Measurements from ENCODE around the gene GGTLC1. TPM values are rescaled to one million over a fixed set of nuclear protein-coding genes. Genes with fewer than 3 reads are reported as not detected.
"Not testable (repeated sequence)": the region's sequence is repeated elsewhere in the genome, so short reads cannot be mapped to it uniquely, and the experiment has no call there.

GGTLC1 gene
- total RNA-seq, result not detected in 2 replicates

DNA sequence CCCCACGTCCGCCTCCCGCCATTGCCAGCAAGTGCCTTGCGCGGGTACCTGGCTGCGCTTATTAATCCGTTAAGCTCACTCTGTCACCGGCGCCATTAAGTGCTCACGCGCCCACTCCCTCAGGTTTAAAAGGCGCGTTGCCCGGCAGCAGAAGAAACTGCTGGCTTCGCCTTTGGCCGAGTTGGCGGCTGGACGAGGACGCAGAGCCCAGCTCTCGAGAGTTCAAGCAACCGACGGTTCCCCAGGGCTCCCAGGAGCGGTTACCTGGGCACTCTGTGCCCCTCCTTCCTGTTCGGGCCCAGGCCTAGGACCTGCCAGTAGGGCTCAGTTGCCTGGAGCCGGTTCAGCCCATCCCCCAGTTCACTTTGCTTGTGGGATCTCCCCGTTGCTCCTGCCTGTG lies at the start of gene GGTLC1:
Gene GGTLC1 (minus strand): TSS at position 219 of the 400 bp plus-strand sequence. CDS start 2,168 bp downstream, outside the sequence.
- no peak for DNase-seq (ENCODE audit: low read depth, low spot score)

DNA sequence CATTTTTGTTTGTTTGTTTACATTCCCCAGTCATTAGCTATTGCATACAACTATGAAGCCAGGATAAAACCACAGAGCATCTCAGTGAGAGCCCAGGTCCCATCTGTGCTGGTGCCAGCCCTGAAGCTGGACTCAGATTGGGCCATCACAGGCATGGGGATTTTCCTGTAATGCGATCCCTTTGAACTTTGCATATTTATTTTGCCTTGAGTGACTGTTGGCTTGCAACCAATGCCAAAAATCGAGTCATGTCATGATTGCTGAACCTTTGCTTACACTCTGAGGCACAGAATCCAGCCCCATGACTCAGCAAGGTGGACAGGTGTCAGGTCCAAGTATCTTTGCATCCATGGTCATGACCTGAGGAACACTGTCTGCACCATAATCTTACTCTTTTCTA lies 46.2 kb upstream of the GGTLC1 start:
- DNase-seq (ENCODE audit: low read depth, low spot score), result no peak

DNA sequence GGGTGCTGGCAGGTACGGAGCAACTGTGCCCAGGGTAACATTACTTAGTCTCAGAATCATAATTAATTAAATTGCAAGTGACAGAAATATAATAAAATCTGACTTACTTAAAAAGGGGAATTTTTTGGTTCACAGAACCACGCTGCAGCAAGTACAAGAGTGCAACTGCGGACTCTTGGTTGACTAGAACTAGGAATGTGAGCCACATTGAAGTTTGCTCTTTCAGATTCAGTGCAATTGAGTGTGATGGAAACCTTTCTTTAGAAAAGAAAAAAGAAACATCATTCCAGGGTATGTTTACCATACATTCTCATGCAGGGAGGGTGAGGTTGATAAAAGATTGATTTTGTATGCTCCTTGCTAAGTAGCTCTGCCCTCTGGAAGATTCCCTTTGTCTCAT lies 45.0 kb upstream of the GGTLC1 start:
- no peak for DNase-seq (ENCODE audit: low read depth, low spot score)

DNA sequence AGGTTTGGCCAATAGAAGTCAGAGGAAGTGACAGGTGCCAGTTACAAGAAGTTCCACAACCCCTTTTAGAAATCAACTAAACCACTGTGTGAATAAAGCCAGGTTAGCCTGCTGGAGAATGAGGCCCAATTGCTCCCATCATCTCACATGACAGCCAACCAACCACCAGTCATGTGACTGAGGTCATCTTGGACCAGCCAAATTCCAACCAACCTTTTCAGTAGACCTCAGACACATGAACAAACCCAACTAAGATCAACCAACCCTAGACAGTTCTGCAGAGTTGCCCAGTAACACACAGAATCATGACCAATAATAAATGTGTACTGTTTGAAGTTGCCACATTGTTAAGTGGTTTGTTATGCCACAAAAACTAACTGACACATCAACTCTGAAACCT lies 44.6 kb upstream of the GGTLC1 start:
- no peak for DNase-seq (ENCODE audit: low read depth, low spot score)

DNA sequence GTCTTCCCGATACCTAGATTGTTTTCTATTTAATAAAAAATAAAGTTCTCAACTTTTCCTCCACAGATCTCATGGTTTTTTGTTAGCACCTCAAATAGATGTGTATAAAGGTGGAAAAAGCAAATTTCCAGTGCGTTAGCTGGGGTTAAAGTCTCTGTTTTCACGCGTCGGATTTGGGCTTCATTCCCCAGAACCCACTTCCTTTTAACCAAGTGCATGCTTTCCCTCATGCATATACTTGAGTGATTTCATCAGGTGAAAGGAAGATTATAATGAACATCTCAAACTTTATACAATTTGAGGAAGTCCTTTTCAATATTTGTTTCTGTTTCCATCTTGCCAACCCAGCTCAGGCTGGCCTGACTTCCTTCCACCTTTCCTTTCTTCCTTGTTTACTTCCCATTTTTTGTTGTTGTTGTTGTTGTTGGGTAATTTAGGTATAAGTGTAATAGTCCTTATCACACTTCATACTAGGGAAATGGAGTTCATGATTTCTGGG lies 43.9 kb upstream of the GGTLC1 start:
- DNase-seq (ENCODE audit: low read depth, low spot score), result no peak

DNA sequence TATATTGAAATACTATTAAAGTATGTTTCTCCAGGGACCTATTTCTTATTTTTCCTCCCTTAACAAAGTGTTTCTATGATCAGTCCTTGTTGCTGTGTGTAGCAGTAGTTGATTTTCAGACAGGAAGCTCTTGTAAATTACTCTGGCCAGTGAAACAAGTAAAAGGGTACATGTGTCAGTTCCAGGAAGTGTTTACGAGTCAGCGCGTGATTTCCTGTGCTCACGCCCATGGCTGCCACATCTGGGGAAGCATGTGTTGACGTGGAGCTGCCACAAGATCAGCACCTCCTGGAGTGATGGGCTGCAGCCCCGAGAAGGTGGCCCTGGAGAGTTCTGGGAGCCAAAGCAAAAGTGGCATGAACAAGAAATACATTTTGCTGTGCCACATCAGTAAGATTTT lies 38.6 kb upstream of the GGTLC1 start:
- DNase-seq (ENCODE audit: low read depth, low spot score), result peak; percentile 88

DNA sequence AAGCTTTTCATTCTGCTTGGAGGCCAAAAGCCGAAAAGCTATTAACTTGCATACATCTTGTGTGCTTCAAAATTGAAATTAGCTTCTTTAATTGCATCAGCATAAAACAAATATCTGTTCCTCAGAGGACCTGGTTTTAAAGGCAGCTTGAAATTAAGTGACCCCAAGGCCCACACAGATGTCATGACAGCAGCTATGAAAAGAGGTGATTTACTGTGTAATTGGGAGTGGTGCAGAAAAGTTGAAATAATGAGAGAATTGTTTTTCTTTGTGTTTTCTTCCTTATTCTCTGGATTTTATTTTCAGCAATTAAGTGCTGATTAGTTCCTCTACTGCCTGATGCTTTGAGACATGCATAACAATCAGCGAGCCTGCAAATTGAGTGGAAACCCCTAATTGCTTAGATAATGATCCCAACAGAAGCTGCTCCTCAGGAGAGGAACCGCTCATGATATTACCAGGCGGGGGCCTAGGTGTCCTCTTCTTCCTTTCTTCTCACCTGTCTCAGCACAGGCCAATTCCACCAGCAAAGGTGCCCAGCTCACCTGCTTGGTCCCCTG lies 34.1 kb upstream of the GGTLC1 start:
- DNase-seq (ENCODE audit: low read depth, low spot score), result no peak

DNA sequence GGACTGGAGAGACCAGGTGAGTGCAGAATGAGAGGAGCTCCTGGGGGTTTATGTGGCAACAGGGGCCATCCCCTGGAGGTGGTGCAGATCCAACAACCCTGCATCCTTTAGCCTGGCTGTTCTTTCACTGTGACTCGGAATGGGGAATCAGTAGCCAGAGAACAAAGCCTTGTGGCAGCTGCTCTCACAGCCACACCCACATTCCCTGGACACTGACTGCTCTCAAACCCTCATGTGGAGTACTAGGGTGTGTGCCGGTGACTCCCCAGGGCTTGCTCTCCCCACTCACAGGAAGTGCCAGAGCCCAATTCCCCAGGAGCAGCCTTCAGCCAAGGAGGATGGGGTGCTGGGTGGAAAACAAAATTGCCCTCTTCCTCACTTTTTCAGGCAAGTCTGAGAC lies 30.2 kb upstream of the GGTLC1 start:
- no peak for DNase-seq (ENCODE audit: low read depth, low spot score)

DNA sequence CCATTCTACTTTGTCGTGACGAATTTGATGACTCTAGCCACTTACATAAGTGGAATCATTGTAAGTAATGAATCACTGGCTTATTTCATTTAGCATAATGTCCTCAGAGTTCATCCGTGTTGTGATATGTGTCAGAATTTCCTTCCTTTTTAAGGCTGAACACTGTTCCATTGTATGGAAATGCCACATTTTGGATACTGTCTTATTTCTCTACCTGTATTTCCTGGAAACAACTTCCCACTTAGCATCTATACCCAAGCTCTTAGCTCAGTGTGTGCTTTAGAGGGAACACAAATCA lies 28.8 kb upstream of the GGTLC1 start:
- DNase-seq (ENCODE audit: low read depth, low spot score), result peak; percentile 27

DNA sequence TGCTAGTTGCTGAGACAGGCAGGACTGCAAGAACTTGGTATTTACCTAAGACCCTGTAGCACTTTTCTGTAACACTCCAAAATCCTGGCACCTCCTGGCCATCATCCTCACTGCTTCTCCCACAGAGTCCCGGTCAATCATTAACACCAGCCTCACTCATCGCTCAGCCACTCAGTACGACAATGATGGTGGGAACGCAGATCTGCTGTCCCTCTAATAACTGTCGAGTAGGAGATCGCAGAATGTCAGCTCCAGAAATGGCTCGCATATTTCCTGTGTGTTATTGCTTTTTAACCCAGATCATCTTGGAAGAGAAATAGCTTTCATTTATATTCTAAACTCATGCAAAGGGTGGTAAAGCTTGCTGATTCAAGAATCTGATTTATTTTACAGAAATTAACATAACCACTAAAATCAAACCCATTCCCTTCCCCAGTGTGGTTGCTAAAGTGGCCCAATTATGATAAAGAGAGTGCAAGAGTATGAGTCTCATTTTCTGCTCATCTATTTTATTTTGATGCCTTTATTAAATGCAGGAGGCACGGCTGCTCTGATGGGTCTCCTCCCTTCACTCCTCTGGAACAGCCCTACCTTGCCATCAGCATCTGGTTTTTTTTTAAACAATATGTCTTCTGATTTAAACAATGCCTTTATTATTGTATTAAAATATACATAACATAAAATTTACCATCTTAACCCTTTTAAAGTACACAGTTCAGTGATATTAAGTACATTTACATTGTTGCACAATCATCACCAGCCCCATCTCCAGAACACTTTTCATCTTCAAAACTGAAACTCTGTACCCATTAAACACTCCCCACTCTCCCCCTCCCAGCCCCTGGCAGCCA lies 28.3 kb upstream of the GGTLC1 start:
- no peak for DNase-seq (ENCODE audit: low read depth, low spot score)

DNA sequence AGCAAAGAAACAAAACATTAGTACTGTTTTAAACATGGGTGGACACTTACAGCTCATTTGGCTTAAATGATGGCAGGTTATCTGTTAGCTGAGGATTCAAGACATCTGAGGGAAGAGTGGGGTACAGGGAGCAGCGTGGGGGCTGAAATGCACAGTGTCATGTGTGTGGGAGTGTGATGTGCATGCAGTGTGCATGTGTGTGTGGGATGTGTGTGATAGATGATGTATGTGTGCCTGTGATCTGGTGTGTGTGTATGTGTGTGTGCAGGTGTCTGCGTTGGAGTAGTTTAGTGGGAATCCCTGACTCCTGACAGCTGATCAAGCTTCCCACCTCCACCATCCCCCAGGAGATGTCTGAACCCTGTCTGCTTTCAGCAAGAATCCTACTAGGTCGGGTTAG lies 25.4 kb upstream of the GGTLC1 start:
- no peak for DNase-seq (ENCODE audit: low read depth, low spot score)

DNA sequence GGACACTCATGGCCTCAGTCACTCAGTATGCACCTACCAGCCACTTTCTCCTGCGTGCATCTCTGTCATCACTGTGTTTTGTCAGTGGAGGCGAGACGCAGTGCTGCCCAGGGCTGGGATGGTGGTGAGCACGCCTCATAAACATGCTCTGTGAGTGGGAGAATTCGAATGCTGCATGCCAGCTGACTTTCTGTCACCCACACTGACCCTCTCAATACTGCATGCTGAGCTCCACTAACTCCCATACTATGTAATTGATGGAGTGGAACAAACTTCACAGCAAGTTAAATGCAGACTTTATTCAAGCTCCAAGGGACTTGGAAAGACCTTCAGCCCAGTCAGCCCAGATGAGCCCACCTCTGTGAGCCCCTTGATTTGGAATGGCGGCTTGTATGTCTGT lies 22.7 kb upstream of the GGTLC1 start:
- no peak for DNase-seq (ENCODE audit: low read depth, low spot score)

DNA sequence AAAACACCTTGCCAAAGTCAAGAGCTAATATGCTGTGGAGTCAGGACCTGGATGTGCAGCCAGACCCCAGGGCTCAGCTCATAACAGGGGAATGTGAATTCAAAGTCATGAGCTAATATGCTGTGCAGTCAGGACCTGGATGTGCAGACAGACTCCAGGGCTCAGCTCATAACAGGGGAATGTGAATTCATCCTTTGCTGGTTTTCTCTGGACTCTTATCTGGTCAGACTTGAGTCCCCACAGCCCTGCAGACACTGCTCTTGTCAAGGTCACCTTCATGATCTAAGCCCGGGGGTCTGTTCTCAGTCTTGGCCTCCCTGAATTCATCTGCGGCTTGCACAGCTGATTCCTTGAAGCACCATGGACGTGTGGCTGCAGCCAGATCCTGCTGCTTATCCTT lies 19.2 kb upstream of the GGTLC1 start:
- DNase-seq (ENCODE audit: low read depth, low spot score), result no peak

DNA sequence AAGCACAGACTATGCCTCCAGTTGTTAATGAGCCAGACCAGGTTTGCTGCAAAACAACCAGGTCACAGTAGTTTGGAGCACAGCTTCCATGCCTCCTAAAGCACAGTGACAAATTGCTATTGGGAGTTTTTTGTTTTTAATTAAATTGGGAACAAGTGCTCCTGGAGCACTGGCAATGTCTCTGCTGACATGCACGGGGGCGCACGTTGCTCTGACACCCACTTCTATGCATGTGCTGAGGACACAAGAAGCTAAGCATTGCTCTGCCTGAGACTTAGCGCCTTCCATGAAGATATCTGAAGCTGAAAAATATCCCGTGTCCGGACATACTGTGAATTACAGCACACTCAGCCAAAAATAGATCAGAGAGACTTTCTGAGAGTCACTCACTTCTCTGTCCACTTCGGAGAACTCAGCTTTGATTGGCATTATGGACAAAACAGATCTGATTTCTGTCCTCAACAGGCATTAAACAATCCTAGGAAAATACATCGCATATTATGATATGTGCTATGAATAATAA lies 18.6 kb upstream of the GGTLC1 start:
- no peak for DNase-seq (ENCODE audit: low read depth, low spot score)

DNA sequence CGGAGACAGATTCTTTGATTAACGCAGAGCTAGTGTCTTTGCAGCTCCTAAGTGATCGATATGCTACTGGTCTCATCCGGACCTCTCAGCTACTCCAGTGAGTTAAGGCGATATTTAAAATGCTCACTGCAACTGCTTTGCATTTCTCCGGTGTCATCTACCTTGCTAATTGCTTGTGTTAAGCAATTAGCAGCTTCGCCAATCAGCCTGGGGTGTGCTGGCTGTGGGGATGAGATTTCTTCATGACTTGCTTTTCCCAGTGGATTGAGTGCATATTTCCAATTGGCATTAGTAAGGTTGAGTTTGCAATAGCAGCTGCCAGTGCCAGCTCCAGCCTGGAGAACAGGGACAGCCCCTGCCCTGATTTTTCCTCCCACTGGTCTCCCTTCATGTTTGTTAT lies 18.0 kb upstream of the GGTLC1 start:
- DNase-seq (ENCODE audit: low read depth, low spot score), result no peak

DNA sequence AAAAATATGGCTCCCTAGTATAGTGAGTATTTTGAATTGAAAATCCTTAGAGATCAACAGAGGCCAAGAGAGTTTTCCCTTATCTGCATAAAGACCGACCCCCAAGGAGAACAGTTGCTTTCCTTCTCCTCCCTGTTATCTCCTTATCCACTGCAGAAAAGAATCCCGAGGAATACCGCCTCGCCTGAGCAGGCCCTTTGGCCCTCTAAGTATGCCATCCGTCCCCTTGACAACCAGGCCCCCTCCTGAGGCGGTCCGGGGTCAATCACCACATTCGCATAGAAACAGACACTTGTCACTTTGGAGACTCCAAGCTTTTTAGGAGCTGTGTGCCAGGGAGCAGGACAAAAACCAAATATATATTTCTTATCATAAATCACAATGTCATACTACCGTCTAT lies 15.9 kb upstream of the GGTLC1 start:
- DNase-seq (ENCODE audit: low read depth, low spot score), result no peak

DNA sequence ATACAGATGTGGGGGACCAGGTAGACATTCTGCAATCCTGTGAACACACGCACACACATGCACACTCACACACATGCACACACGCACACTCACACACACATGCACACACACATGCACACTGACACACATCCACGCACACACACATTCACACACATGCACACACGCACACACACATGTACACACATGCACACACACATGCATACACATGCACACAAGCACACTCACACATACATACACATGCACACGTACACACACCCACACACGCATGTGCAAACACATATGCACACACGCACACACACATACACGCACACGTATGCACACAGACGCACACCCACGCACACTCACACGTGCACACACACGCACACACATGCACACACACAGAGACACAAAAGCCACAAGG lies 14.3 kb upstream of the GGTLC1 start:
- DNase-seq (ENCODE audit: low read depth, low spot score), result no peak

DNA sequence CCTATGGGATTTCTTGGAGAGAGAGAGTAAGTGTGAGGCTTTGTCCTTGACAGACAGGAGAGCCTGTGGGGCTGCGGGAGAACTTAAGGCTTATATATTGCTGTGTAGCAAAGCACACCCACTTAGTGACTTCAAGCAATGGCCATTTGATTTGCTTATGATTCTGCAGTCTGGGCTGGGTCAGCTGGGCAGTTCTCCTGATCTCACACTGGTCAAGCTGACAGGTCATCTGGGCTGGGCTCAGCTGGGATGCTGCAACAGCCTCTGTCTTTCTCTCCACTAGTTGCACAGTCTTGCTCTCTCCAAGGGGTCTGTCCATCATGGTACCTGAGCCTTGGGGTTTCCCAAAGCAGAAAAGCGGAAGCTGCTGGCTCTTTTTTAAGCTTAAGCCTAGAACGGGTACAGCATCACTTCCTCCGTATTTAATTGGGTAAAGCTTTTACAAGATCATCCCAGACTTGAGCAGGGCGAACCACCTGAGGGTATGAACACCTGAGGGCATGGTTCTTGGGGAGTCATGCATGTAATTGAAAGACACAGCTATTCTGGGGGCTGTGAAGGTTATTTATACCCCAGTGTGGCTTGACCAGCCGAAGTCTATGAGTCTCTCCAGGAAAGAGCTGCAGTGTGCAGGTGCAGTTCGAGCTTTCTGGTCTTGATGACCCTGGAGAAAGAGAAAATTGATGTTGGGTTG lies 13.3 kb upstream of the GGTLC1 start:
- DNase-seq (ENCODE audit: low read depth, low spot score), result no peak

DNA sequence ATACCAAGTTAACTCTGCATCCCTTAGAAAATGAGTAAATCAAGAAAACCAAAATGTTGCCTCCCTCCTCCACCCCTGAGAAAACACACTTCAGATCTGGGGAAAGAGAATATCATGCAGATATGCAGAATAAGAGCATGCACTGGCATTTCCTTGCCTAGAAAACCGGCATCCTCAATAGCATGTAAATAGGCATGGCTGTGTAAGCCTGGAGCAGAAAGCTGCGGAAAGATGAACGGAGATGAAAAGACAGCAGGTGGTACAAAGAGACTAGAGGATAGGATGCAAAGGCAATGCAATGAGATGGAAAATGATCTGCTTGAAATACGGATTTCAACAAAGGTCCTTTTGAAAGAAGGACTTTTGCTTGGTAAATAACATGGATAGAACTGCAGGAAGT lies 10.3 kb upstream of the GGTLC1 start:
- no peak for DNase-seq (ENCODE audit: low read depth, low spot score)

DNA sequence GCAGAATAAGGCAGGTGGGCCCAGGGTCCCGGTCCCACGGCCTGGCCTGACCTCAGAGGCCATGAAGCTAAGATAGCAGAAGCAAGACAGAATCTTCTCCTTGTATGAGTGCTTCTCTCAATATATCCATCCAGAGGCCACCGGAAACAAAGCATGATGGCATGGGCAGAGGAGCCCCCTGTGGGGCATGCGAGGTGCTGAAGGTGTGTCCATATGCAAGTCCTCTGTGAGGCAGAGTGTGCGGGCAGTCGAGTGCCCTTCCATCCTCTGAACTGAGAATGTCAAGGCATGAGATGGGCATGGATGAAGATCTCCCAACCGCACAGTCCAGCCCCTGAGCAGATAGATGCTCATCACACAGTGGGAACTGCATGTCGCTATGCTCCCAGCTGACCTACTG lies 9.8 kb upstream of the GGTLC1 start:
- DNase-seq (ENCODE audit: low read depth, low spot score), result no peak

DNA sequence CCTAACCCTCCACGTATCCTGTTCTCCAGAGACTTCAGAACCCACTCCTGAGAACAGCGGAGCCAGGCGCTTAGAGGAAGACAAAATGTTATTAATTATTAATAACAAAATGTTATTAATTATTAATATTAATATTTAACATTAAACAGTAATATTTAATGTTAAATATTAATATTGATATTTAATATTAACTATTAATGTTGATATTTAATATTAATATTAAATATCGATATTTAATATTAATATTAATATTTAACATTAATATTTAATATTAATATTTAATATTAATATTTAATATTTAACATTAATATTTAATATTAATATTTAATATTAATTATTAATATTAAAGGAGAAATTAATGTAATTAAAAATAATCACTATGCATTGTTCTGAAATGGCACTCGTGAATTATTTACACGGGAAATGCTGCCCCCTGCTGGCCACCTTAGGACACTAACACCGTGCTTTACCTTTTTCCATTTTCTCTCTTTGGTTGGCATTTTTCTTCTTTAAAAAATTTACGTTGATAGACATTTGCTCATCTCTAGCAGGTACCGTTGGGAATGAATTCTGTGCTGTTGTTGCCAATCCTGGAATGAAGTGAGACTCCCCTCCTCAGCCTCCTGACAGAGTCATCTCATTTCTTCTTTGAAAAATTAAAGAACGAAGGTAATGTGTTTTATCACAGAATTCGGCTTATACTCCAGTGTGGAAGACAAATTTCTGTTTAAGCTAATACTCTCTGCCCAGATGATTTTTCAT lies 7.5 kb upstream of the GGTLC1 start:
- DNase-seq (ENCODE audit: low read depth, low spot score), result no peak

DNA sequence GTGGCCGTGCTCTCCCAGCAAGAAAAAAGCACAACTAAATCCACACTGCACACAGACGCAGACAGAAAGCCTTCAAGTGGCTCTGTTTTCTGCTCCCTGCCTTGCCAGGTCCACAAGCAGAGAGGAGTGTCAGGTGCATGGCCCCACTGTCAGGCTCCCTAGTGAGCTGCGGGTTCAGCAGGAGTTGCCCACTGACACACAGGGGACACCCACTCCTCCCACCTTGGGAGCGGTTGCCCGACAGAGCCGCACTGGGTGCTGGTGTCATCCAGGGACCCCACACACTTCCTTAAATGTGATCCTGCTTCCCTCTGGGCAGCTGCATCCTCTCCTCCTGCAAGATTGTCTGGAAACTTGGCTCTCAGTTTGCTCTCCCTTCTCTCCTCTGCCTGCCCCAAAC lies 6.7 kb upstream of the GGTLC1 start:
- DNase-seq (ENCODE audit: low read depth, low spot score), result not testable (repeated sequence)
